Progenitor cell of endocrine pancreas (in vitro differentiated cells): ENCODE measurements around the gene CACNG6. TPM values are rescaled to one million over a fixed set of nuclear protein-coding genes. Genes with fewer than 3 reads are reported as not detected.

ENCODE experiments used
- DNase-seq: peaks from one replicate; pipeline ENCODE4 v3.0.0; 2021; ENCODE audit warnings: low spot score; ENCODE audit not compliant: unreplicated experiment
- H3K27ac Mint-ChIP-seq: 2 replicates; pipeline ENCODE4 v1.8.0; 2021; ENCODE audit warnings: mild to moderate bottlenecking, moderate library complexity, mixed read lengths
- H3K27me3 Mint-ChIP-seq: 2 replicates; pipeline ENCODE4 v1.8.0; 2021; ENCODE audit warnings: mixed read lengths
- H3K36me3 Mint-ChIP-seq: 2 replicates; pipeline ENCODE4 v1.8.0; 2022; ENCODE audit warnings: mixed read lengths; ENCODE audit not compliant: insufficient read depth
- H3K4me1 Mint-ChIP-seq: 2 replicates; pipeline ENCODE4 v1.8.0; 2021; ENCODE audit warnings: low read depth, mixed read lengths
- H3K4me3 Mint-ChIP-seq: 2 replicates; pipeline ENCODE4 v1.8.0; 2021; ENCODE audit warnings: low read depth, mild to moderate bottlenecking, moderate library complexity, mixed read lengths
- H3K9me3 Mint-ChIP-seq: 2 replicates; pipeline ENCODE4 v1.8.0; 2021; ENCODE audit warnings: low read depth, mixed read lengths
- CTCF ChIP-seq: fragments of 200-600 bp; sonication (generic); IDR thresholded peaks from one replicate; pipeline ENCODE4 v1.5.0; 2021; ENCODE audit warnings: antibody characterized with exemption, mild to moderate bottlenecking; ENCODE audit not compliant: unreplicated experiment
- total RNA-seq: library from RNA; stranded (reverse); gene quantifications from 2 replicates; pipeline ENCODE4 v1.2.1, GENCODE V29; 2021

CACNG6 gene
- total RNA-seq, 1 donor from 2014 or later, result 7.6 TPM

GRCh38 chr19:54014920-54015560, 23.6 kb downstream of the CACNG6 start:
- Mint-ChIP-seq H3K9me3 (no peaks in the 10 kb centered on the region), H3K4me3 (no peak overlapping the region), H3K36me3 (peaks cover 3% of the 10 kb centered on the region), H3K4me1 (peaks cover 9% of the 10 kb centered on the region), H3K27me3 (peaks cover 30% of the 10 kb centered on the region), H3K27ac (peak overlapping the region; percentile 3)
- no peak for TF ChIP-seq CTCF
- DNase-seq, result no peak

GRCh38 chr19:54017261-54017660, 25.8 kb downstream of the CACNG6 start:
- H3K36me3 Mint-ChIP-seq, result no peaks in the 10 kb centered on the region
- TF ChIP-seq CTCF, result no peak
- no peak for DNase-seq
- no peak overlapping the region for H3K27ac Mint-ChIP-seq
- H3K9me3 Mint-ChIP-seq, result peaks cover 3% of the 10 kb centered on the region
- H3K4me3 Mint-ChIP-seq, result no peak overlapping the region
- peaks cover 8% of the 10 kb centered on the region for H3K4me1 Mint-ChIP-seq
- peaks cover 24% of the 10 kb centered on the region for H3K27me3 Mint-ChIP-seq

GRCh38 chr19:54021363-54021762, 29.9 kb downstream of the CACNG6 start:
- DNase-seq, result no peak
- no peak for TF ChIP-seq CTCF
- Mint-ChIP-seq H3K4me1 (peaks cover 5% of the 10 kb centered on the region), H3K9me3 (peaks cover 3% of the 10 kb centered on the region), H3K27me3 (peaks cover 20% of the 10 kb centered on the region), H3K4me3 (no peak overlapping the region), H3K36me3 (no peaks in the 10 kb centered on the region), H3K27ac (peak overlapping the region; percentile 85)

- TF ChIP-seq CTCF, result no peak
- H3K27me3 Mint-ChIP-seq, result peaks cover 18% of the 10 kb centered on the region
- no peak overlapping the region for H3K4me3 Mint-ChIP-seq
- H3K27ac Mint-ChIP-seq, result no peak overlapping the region
- no peak for DNase-seq
- H3K9me3 Mint-ChIP-seq, result peaks cover 3% of the 10 kb centered on the region
- H3K36me3 Mint-ChIP-seq, result no peaks in the 10 kb centered on the region
- peaks cover 5% of the 10 kb centered on the region for H3K4me1 Mint-ChIP-seq
Observed at GRCh38 chr19:54021932-54022331, 30.5 kb downstream of the CACNG6 start.

GRCh38 chr19:54023191-54023590, 31.8 kb downstream of the CACNG6 start:
- peaks cover 5% of the 10 kb centered on the region for H3K4me1 Mint-ChIP-seq
- no peak for TF ChIP-seq CTCF
- DNase-seq, result no peak
- no peaks in the 10 kb centered on the region for H3K36me3 Mint-ChIP-seq
- H3K4me3 Mint-ChIP-seq, result no peak overlapping the region
- H3K27me3 Mint-ChIP-seq, result peaks cover 18% of the 10 kb centered on the region
- peaks cover 3% of the 10 kb centered on the region for H3K9me3 Mint-ChIP-seq
- no peak overlapping the region for H3K27ac Mint-ChIP-seq
